SU-DHL-6 (cell line): ENCODE results near the gene ERMAP.

Experiments
- CTCF ChIP-seq: fragments of 200-600 bp; sonication (generic); IDR thresholded peaks from one replicate; pipeline ENCODE4 v1.5.1; 2017; ENCODE audit warnings: antibody characterized with exemption, mild to moderate bottlenecking, low read length, moderate library complexity; ENCODE audit not compliant: insufficient read depth, poor library complexity, severe bottlenecking
- EZH2phosphoT487 ChIP-seq: fragments of 200-600 bp; sonication (generic), shearing (Covaris generic); conservative IDR thresholded peaks from 2 replicates; pipeline ENCODE4 v1.6.1; 2018; ENCODE audit warnings: mild to moderate bottlenecking, antibody characterized with exemption, low read length, moderate library complexity, mixed read lengths

GRCh38 chr1:42837709-42838108 lies 20.8 kb downstream of the ERMAP start:
- TF ChIP-seq CTCF: no peak
- TF ChIP-seq EZH2phosphoT487: no peak
